Effector memory CD8-positive, alpha-beta T cell (primary cell): ENCODE measurements around the gene SPTBN2.

ENCODE experiments used
- ATAC-seq: fragments of 150-1000 bp; cut with Tn5 transposase; replicated peaks from 2 replicates; pipeline ENCODE4 v1.10.0; 2021; ENCODE audit warnings: mild to moderate bottlenecking, moderate library complexity
- DNase-seq, 3 experiments: peaks; one replicate each; pipeline ENCODE4 v3.0.0; 2021
- H3K27ac Mint-ChIP-seq, 2 donors: one replicate each; pipeline ENCODE4 v1.8.0; 2022; ENCODE audit warnings: mild to moderate bottlenecking in 2 of 2, mixed read lengths in 2 of 2, moderate library complexity in 2 of 2
- H3K27me3 Mint-ChIP-seq, 2 donors: one replicate each; pipeline ENCODE4 v1.8.0; 2022; ENCODE audit warnings: mixed read lengths in 2 of 2
- H3K36me3 Mint-ChIP-seq: one replicate; pipeline ENCODE4 v1.8.0; 2022; ENCODE audit warnings: mild to moderate bottlenecking, moderate library complexity, mixed read lengths; ENCODE audit not compliant: insufficient read depth
- H3K4me1 Mint-ChIP-seq, 2 donors: one replicate each; pipeline ENCODE4 v1.8.0; 2022; ENCODE audit warnings: low read depth in 2 of 2, mixed read lengths in 2 of 2
- H3K4me3 Mint-ChIP-seq, 2 donors: one replicate each; pipeline ENCODE4 v1.8.0; 2022; ENCODE audit warnings: mild to moderate bottlenecking in 2 of 2, mixed read lengths in 2 of 2, moderate library complexity in 2 of 2
- H3K9me3 Mint-ChIP-seq, 2 donors: one replicate each; pipeline ENCODE4 v1.8.0; 2022; ENCODE audit warnings: mixed read lengths in 2 of 2

The SPTBN2 gene

DNA sequence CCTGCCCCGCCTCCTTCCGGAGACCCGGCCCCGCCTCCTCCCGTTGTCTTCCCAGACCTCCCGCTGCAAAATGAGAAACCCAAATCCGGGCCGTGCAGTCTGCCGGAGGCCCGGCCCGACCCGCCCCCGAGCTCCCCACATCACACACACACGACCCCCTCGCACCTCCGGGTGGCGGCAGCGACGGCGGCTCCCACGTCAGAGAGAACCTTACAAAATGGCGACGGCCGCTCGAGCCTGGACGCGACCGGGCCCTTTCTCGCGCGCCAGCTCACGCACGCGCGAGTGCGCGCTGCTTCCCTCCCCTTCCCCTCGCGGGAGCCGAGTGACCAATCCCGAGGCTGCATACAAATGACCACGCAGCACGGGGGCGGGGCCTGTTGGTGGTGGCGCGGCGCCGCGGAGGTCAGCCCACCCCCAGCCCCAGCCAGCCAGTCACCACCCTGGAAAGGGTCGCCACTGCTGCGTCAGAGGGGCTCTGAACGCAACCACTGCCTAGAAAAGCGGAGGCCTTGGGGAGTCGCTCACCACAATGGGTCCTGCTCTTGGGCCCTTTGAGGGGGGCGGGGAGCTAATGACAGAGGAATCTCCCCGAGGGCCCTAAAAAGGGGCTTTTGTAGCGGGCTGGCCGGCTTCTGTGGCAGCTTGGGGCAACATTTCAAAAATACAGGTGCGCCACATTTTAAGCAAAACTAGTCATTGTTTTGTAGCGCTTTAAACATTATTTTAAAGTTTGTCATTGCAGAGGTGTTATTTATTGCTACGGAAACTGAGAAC lies 51.2 kb downstream of the SPTBN2 start, which contains the start of gene RBM4B:
RBM4B (minus strand) TSS at position 289 of the 777 bp plus-strand sequence. CDS start 808 bp downstream, outside the sequence.
- ATAC-seq (peak; percentile 84), DNase-seq (peak; percentile 94 to 96 (median 95))
- H3K4me1 Mint-ChIP-seq: peaks cover 24 to 29% of the 10 kb centered on the region in 2 donors
- H3K36me3 Mint-ChIP-seq: peaks cover 36% of the 10 kb centered on the region
- H3K9me3 Mint-ChIP-seq: no peaks in the 10 kb centered on the region
- H3K4me3 Mint-ChIP-seq: peak within 1 kb of the TSS; percentile 90 to 99
- H3K27me3 Mint-ChIP-seq: no peaks in the 10 kb centered on the region
- H3K27ac Mint-ChIP-seq: peak within 1 kb of the TSS; percentile 99

DNA sequence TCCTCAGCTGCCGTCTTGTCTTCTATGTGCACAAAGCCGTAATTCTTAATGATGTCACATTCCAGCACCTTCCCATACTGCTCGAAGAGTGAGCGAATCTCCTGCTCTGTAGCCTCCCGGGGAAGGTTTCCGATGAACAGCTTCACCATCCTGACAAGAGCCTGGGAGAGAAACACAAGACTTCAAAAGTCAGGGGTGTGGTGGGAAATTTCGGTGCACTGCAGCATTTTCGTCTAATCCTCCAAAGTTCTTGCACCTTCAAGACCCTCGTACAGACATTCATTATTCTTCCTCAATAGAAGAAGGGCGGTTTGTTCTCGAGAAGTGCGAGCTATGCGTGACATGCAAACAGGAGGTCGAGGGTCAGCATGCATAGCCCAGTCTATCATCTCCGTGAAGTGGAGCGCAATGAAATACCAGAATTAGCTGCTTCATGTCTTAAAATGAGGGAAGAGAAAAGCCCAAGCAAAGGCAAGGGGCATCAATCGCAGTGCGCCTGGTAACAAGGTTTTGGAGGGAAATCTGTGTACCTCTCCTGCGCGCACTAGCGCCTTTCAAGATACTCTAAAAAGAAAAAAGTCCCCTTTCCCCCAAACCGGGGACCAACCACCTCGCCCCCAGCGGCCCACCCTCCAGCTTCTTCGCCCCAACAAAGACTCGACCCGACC lies 52.0 kb downstream of the SPTBN2 start:
- DNase-seq (no peak), ATAC-seq (no peak)
- H3K27ac Mint-ChIP-seq: peak overlapping the region; percentile 99
- peaks cover 24 to 29% of the 10 kb centered on the region in 2 donors for H3K4me1 Mint-ChIP-seq
- H3K9me3 Mint-ChIP-seq: no peaks in the 10 kb centered on the region
- H3K4me3 Mint-ChIP-seq: peak overlapping the region; percentile 90 to 99
- no peaks in the 10 kb centered on the region for H3K27me3 Mint-ChIP-seq
- H3K36me3 Mint-ChIP-seq: peaks cover 41% of the 10 kb centered on the region

DNA sequence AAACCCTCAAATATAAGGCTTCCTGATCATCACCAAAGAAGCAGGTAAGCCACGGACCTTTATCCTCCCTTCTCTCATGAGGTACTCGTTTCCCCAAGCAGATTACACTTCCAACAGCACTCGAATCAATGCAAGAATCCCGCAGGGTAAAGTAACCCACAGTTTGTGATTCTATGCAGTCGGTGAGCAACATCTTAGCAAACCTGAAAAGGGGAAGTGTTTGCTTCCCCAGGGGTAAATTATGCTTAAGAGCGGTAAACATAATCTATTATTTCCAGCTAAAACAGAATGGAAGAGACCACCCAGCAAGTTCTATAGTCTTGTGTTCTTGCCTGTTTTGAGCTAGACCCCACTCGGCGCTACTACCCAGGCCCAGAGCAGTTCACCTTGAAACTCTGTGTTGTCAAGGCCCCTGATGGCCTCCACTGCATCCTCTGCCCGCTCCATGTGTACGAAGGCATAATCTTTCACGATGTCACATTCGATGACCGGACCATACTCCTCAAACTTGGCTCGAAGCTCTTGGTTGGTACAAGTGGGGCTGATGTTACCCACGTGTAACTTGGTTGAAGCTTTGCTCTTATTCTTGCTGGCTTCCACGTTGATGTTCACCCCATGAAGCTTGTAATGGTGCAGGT lies 52.6 kb downstream of the SPTBN2 start:
- peaks cover 46% of the 10 kb centered on the region for H3K36me3 Mint-ChIP-seq
- H3K27ac Mint-ChIP-seq: peak overlapping the region; percentile 74 to 99
- H3K9me3 Mint-ChIP-seq: no peaks in the 10 kb centered on the region
- H3K4me1 Mint-ChIP-seq: peaks cover 24 to 29% of the 10 kb centered on the region in 2 donors
- H3K27me3 Mint-ChIP-seq: no peaks in the 10 kb centered on the region
- H3K4me3 Mint-ChIP-seq: peak overlapping the region; percentile 90 to 99
- DNase-seq: no peak
- no peak for ATAC-seq

DNA sequence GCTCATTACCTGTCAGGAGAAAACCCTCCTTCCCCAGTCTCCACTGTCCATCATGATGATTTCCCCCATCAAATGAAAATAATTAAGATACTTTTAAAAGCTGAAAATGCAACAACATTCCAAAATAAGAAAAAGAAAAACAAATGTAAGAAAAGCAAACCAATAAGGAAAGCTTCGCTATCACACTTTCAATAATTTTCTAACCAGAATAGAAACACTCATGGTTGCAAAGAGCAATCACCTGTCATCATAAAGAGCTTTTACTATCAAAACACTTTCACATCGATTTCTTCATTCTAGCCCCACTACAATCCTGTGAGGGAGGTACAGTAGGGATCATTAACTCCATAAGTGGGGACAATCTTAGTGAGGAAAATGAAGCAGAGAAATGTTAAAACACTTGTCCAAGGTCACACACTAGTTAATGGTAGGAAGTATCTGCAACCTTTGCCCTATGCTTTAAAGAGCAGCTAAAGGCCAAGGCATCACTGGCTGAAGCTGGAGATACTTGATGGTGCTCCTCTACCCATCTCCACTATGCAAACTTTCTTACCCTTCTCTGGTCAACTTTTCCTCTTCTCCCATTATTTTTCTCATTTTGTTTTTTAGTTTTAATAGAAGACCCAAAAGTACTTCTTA lies 53.9 kb downstream of the SPTBN2 start:
- DNase-seq (no peak), ATAC-seq (no peak)
- peak overlapping the region in 1 of 2 donors; percentile 44 for H3K4me3 Mint-ChIP-seq
- H3K9me3 Mint-ChIP-seq: no peaks in the 10 kb centered on the region
- peaks cover 51% of the 10 kb centered on the region for H3K36me3 Mint-ChIP-seq
- peaks cover 24 to 29% of the 10 kb centered on the region in 2 donors for H3K4me1 Mint-ChIP-seq
- peak overlapping the region; percentile 32 to 74 for H3K27ac Mint-ChIP-seq
- no peaks in the 10 kb centered on the region for H3K27me3 Mint-ChIP-seq

DNA sequence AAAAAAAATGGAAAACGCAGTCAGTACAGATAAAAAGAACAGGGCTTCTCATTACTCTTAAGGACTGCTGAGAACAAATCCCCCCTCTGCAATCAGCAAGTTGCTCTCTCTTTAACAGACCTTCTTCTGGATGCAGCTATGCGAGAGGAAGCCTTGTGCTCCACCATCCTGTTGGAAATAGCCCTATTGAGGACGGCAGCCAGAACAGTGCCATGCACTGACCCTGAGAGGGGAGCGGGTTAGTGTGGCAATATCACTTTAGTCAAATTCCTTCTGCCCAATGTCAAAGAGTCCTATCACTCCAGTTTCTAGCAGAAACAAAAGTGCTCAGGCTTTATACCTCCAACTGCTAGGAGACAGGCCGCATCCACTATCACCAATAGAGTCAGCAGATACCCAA lies 58.2 kb downstream of the SPTBN2 start:
- H3K27ac Mint-ChIP-seq: peak overlapping the region; percentile 41 to 60
- DNase-seq (no peak), ATAC-seq (peak; percentile 8)
- peaks cover 67% of the 10 kb centered on the region for H3K36me3 Mint-ChIP-seq
- H3K4me1 Mint-ChIP-seq: peaks cover 5 to 23% of the 10 kb centered on the region in 2 donors
- no peaks in the 10 kb centered on the region for H3K9me3 Mint-ChIP-seq
- H3K4me3 Mint-ChIP-seq: no peak overlapping the region
- no peaks in the 10 kb centered on the region for H3K27me3 Mint-ChIP-seq

DNA sequence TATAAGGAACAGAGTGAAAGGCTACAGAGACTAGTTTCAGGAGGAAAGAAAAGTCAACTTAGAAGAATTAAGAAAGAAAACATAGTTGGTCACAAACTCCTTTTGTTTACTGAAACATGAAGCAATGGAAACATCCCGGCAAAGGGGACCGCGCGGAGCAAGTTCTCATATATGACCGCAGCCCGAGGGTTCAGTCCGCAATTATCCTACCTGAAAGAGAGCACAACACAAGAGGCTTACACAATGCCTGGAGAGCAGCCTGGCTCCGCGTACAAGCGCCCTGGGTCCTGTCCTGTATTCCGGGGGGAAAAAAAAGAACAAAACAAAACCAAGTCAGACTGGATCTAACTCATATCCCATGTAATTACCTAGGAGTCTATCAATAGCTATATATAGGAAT lies 63.6 kb downstream of the SPTBN2 start:
- Mint-ChIP-seq H3K36me3 (peaks cover 93% of the 10 kb centered on the region), H3K4me3 (no peak overlapping the region), H3K27me3 (no peaks in the 10 kb centered on the region), H3K4me1 (peaks cover 6 to 24% of the 10 kb centered on the region in 2 donors), H3K27ac (peak overlapping the region; percentile 47 to 83), H3K9me3 (no peaks in the 10 kb centered on the region)
- no peak for DNase-seq
- ATAC-seq: no peak

DNA sequence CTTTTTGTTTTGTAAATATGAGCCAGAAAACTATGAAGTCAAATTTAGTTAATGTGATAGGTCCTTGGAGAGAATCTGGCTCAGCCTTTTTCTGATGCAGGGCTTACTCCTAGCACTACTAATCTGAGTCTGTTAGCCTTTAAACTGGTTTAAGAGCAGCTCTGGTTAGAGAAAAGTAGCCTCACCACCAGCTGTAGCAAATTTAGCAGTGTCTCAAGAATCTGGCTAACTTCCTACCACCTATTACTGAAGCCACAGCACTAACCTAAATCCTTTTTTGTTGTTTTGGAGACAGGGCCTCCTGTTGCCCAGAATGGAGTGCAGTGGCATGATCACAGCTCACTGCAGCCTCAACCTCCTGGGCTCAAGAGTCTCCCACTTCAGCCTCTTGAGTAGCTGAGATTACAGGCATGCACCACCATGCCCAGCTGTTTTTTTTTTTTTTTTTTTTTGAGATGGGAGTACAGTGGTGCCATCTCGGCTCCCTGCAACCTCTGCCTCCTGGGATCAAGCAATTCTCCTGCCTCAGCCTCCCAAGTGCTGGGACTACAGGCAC lies 65.2 kb downstream of the SPTBN2 start:
- ATAC-seq: no peak
- H3K27me3 Mint-ChIP-seq: no peaks in the 10 kb centered on the region
- no peak overlapping the region for H3K4me3 Mint-ChIP-seq
- peaks cover 6 to 22% of the 10 kb centered on the region in 2 donors for H3K4me1 Mint-ChIP-seq
- DNase-seq: no peak
- H3K27ac Mint-ChIP-seq: peak overlapping the region; percentile 49 to 83
- H3K36me3 Mint-ChIP-seq: peaks cover 96% of the 10 kb centered on the region
- H3K9me3 Mint-ChIP-seq: no peaks in the 10 kb centered on the region

DNA sequence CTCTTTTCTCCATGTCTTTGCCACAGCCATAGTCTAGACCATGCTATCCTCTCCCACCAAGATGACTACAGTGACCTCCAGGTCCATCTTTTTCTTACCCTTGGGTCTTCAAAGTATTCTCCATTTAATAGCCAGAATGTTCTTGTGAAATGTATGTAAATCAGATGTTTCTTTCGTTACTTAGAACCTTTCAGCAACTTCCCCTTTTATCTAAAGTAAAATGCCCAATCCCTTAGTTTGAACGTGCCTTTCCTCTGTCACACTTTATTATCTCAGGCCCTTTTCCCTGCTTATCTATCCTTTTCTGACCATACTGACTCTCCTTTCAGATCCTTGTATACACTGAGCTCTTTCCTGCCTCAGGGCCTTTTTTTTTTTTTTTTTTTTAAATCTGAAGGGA lies 69.3 kb downstream of the SPTBN2 start:
- ATAC-seq (peak; percentile 7), DNase-seq (no peak)
- H3K27me3 Mint-ChIP-seq: no peaks in the 10 kb centered on the region
- H3K4me1 Mint-ChIP-seq: peaks cover 2 to 22% of the 10 kb centered on the region in 2 donors
- H3K27ac Mint-ChIP-seq: peak overlapping the region in 1 of 2 donors; percentile 17
- peaks cover 95% of the 10 kb centered on the region for H3K36me3 Mint-ChIP-seq
- H3K4me3 Mint-ChIP-seq: no peak overlapping the region
- H3K9me3 Mint-ChIP-seq: no peaks in the 10 kb centered on the region

DNA sequence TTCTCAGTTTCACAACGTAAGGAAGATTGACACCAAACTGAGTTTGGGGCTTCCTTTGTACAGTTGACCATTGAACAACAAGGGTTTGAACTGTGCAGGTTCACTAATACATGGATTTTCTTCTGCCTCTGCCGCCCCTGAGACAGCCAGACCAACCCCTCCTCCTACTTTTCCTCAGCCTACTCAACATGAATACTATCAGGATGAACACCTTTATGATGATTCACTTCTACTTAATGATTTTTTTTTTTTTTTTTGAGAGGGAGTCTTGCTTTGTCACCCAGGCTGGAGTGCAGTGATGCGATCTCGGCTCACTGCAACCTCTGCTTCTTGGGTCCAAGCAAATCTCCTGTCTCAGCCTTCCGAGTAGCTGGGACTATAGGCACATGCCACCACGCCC lies 75.9 kb downstream of the SPTBN2 start:
- DNase-seq (no peak), ATAC-seq (no peak)
- Mint-ChIP-seq H3K4me3 (peak overlapping the region in 1 of 2 donors; percentile 37), H3K36me3 (peaks cover 99% of the 10 kb centered on the region), H3K27me3 (no peaks in the 10 kb centered on the region), H3K9me3 (no peaks in the 10 kb centered on the region), H3K4me1 (peaks cover 12 to 28% of the 10 kb centered on the region in 2 donors), H3K27ac (peak overlapping the region; percentile 67 to 87)

DNA sequence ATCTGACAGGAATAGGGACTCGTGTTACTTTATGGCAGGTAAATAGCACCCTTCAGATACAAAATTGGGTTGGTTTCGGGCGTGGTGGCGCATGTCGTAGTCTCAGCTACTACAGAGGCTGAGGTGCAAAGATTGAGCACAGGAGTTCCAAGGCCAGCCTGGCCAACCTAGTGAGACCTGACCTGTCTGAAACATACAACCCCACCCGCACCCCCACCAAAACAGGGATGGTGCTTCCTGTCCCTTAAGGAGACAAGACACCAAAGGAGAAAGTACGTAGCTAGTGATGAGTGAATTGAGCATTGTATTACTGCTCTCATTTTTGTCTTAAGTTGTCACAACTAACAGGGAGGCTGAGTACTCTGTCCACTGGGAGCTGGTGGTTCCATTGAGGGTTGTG lies 76.4 kb downstream of the SPTBN2 start:
- DNase-seq (no peak), ATAC-seq (no peak)
- H3K4me1 Mint-ChIP-seq: peaks cover 12 to 29% of the 10 kb centered on the region in 2 donors
- H3K27me3 Mint-ChIP-seq: no peaks in the 10 kb centered on the region
- peaks cover 99% of the 10 kb centered on the region for H3K36me3 Mint-ChIP-seq
- H3K9me3 Mint-ChIP-seq: no peaks in the 10 kb centered on the region
- H3K27ac Mint-ChIP-seq: peak overlapping the region; percentile 56 to 85
- H3K4me3 Mint-ChIP-seq: no peak overlapping the region

DNA sequence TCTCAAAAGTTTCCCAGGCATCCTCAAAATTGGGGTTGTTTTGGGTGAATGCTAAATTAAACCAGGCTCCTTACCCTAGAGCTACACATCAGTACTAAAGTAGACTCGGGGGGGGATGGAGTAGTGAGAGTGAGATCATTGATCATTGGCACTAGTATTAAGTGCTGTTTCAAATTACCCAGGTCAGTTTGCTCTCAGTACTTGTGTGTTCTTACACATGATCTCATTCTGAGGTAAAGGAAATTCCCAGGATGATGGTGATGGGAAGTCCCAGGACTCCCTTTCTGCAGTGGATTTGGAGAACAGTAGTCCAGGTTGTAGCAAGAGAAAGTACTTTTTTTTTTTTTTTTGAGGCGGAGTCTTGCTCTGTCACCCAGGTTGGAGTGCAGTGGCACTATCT lies 78.0 kb downstream of the SPTBN2 start:
- peak overlapping the region in 1 of 2 donors; percentile 85 for H3K27ac Mint-ChIP-seq
- H3K9me3 Mint-ChIP-seq: no peaks in the 10 kb centered on the region
- no peaks in the 10 kb centered on the region for H3K27me3 Mint-ChIP-seq
- DNase-seq (no peak), ATAC-seq (peak; percentile 9)
- peak overlapping the region in 1 of 2 donors; percentile 12 for H3K4me3 Mint-ChIP-seq
- H3K4me1 Mint-ChIP-seq: peaks cover 26 to 45% of the 10 kb centered on the region in 2 donors
- peaks cover 99% of the 10 kb centered on the region for H3K36me3 Mint-ChIP-seq

DNA sequence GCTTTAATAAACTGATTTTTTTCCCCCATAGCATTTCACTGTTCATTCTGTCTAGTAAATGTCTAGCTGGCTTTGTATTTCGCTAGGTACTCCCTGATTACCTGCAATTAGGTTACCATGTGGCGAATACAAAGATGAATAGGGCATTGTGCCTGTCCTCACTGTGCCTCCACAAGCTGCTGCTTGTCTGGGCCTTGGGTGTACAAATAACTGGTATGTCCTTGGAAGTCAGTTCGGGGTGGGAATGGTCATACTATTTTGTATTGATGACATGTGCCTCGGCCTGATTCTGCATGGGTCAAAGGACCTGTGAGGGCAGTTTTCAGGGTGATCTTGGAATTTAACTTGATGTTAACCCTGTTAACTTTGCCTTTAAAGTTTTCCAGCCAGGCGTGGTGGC lies 79.1 kb downstream of the SPTBN2 start:
- ATAC-seq (no peak), DNase-seq (no peak)
- H3K4me1 Mint-ChIP-seq: peaks cover 36 to 51% of the 10 kb centered on the region in 2 donors
- no peaks in the 10 kb centered on the region for H3K27me3 Mint-ChIP-seq
- H3K27ac Mint-ChIP-seq: peak overlapping the region; percentile 25 to 53
- peak overlapping the region in 1 of 2 donors; percentile 46 for H3K4me3 Mint-ChIP-seq
- peaks cover 99% of the 10 kb centered on the region for H3K36me3 Mint-ChIP-seq
- H3K9me3 Mint-ChIP-seq: no peaks in the 10 kb centered on the region

DNA sequence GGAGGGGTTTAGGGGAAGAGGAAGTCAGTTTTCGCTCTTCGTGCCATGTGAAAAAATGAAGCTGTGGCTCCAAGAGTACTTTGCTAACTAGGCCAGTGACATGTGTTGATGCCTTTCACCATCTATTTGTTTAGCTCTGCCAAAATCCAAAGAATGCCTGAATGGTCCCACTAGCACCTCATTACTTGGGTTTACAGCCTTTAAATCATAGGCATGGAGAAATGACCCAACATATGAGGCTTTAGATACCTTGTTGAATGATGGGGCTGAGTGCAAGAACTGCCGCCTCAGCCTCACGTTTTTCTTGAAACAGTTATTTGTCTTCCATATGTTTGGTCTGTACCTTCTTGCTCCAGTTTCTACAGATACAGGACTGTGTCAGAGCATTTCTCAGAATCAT lies 82.2 kb downstream of the SPTBN2 start:
- peaks cover 57 to 71% of the 10 kb centered on the region in 2 donors for H3K4me1 Mint-ChIP-seq

More for the DNA sequence above, 82.2 kb downstream of the SPTBN2 start:
- Mint-ChIP-seq H3K36me3 (peaks cover 99% of the 10 kb centered on the region), H3K27me3 (no peaks in the 10 kb centered on the region), H3K9me3 (no peaks in the 10 kb centered on the region), H3K4me3 (peak overlapping the region; percentile 13 to 71), H3K27ac (peak overlapping the region; percentile 68 to 73)
- ATAC-seq: no peak
- no peak for DNase-seq
